NCI-H187 treated with DMSO at 0.1 percent for 48 hours (cell line): ENCODE measurements around the gene ARFGEF2.
"Not testable (repeated sequence)": the region's sequence is repeated elsewhere in the genome, so short reads cannot be mapped to it uniquely, and the experiment has no call there.

Source experiments
- DNase-seq: peaks from one replicate; lab custom pipeline; 2025; lab: John Stamatoyannopoulos, UW

The ARFGEF2 gene

GRCh38 chr20:48952656-48953055, 31.1 kb downstream of the ARFGEF2 start:
- DNase-seq = no peak

GRCh38 chr20:48953653-48954052, 32.1 kb downstream of the ARFGEF2 start:
- DNase-seq = no peak

GRCh38 chr20:48956052-48956451, 34.5 kb downstream of the ARFGEF2 start:
- DNase-seq = no peak

GRCh38 chr20:48957053-48957481, 35.6 kb downstream of the ARFGEF2 start:
- no peak for DNase-seq

- DNase-seq = no peak
These were observed 36.0 kb downstream of the ARFGEF2 start for GRCh38 chr20:48957533-48957932.

GRCh38 chr20:48958743-48959142, 37.2 kb downstream of the ARFGEF2 start:
- no peak for DNase-seq

- DNase-seq = no peak
These were observed 38.5 kb downstream of the ARFGEF2 start for GRCh38 chr20:48959899-48960550.

GRCh38 chr20:48962421-48962820, 40.9 kb downstream of the ARFGEF2 start:
- no peak for DNase-seq

GRCh38 chr20:48962976-48963771, 41.7 kb downstream of the ARFGEF2 start:
- DNase-seq = no peak

- DNase-seq = no peak
These were observed 43.8 kb downstream of the ARFGEF2 start for GRCh38 chr20:48965189-48965910.

GRCh38 chr20:48970681-48971365, 49.3 kb downstream of the ARFGEF2 start:
- no peak for DNase-seq

- no peak for DNase-seq
These were observed 50.4 kb downstream of the ARFGEF2 start for GRCh38 chr20:48971956-48972355.

- DNase-seq = no peak
These were observed 51.3 kb downstream of the ARFGEF2 start for GRCh38 chr20:48972816-48973215.

GRCh38 chr20:48975955-48976354, 54.4 kb downstream of the ARFGEF2 start:
- no peak for DNase-seq

- not testable (repeated sequence) for DNase-seq
These were observed 58.5 kb downstream of the ARFGEF2 start for GRCh38 chr20:48979980-48980379.

- no peak for DNase-seq
These were observed 62.2 kb downstream of the ARFGEF2 start for GRCh38 chr20:48983423-48984400.

GRCh38 chr20:48984575-48985219, 63.2 kb downstream of the ARFGEF2 start:
- DNase-seq = no peak

GRCh38 chr20:48986899-48987298, 65.4 kb downstream of the ARFGEF2 start:
- DNase-seq = no peak

- DNase-seq = no peak
These were observed 69.0 kb downstream of the ARFGEF2 start for GRCh38 chr20:48990467-48990866.

GRCh38 chr20:48995589-48995988, 74.1 kb downstream of the ARFGEF2 start:
- peak; percentile 59 for DNase-seq
